Measurements from ENCODE around the gene OTX1.
"Not testable (repeated sequence)": the region's sequence is repeated elsewhere in the genome, so short reads cannot be mapped to it uniquely, and the experiment has no call there.

Gene OTX1

GRCh38 chr2:63064661-63065060, 14.0 kb downstream of the OTX1 start:
- Histone ChIP-seq H3K27me3 (ENCODE audit: control insufficient read depth, insufficient read depth, low read length) (peaks cover 94% of the 10 kb centered on the region), H3K9ac (ENCODE audit: low read depth, low read length) (no peak overlapping the region), H3K4me2 (ENCODE audit: low read length) (no peak overlapping the region), H3K4me1 (ENCODE audit: control insufficient read depth, insufficient read depth, low read length) (no peaks in the 10 kb centered on the region), H3K36me3 (ENCODE audit: insufficient read depth, low read length) (no peaks in the 10 kb centered on the region), H3K9me3 (replicated peaks; ENCODE audit: low read length) (no peaks in the 10 kb centered on the region), H3K4me3 (ENCODE audit: low read length) (no peak overlapping the region)

- Histone ChIP-seq H3K4me2 (ENCODE audit: low read length) (no peak overlapping the region), H3K36me3 (ENCODE audit: insufficient read depth, low read length) (no peaks in the 10 kb centered on the region), H3K4me3 (ENCODE audit: low read length) (no peak overlapping the region), H3K4me1 (ENCODE audit: control insufficient read depth, insufficient read depth, low read length) (no peaks in the 10 kb centered on the region), H3K27me3 (ENCODE audit: control insufficient read depth, insufficient read depth, low read length) (peaks cover 87% of the 10 kb centered on the region), H3K9ac (ENCODE audit: low read depth, low read length) (no peak overlapping the region), H3K9me3 (replicated peaks; ENCODE audit: low read length) (no peaks in the 10 kb centered on the region)
Measured at GRCh38 chr2:63066265-63066664, 15.6 kb downstream of the OTX1 start.

- Histone ChIP-seq H3K27me3 (ENCODE audit: control insufficient read depth, insufficient read depth, low read length) (peaks cover 81% of the 10 kb centered on the region), H3K4me1 (ENCODE audit: control insufficient read depth, insufficient read depth, low read length) (no peaks in the 10 kb centered on the region), H3K36me3 (ENCODE audit: insufficient read depth, low read length) (no peaks in the 10 kb centered on the region), H3K4me3 (ENCODE audit: low read length) (no peak overlapping the region), H3K9ac (ENCODE audit: low read depth, low read length) (no peak overlapping the region), H3K4me2 (ENCODE audit: low read length) (no peak overlapping the region), H3K9me3 (replicated peaks; ENCODE audit: low read length) (no peaks in the 10 kb centered on the region)
Measured at GRCh38 chr2:63066838-63067237, 16.2 kb downstream of the OTX1 start.

GRCh38 chr2:63071664-63072063, 21.0 kb downstream of the OTX1 start:
- H3K27me3 ChIP-seq (ENCODE audit: control insufficient read depth, insufficient read depth, low read length) = peaks cover 48% of the 10 kb centered on the region
- no peak overlapping the region for H3K4me2 ChIP-seq (ENCODE audit: low read length)

GRCh38 chr2:63073994-63074393, 23.4 kb downstream of the OTX1 start:
- Histone ChIP-seq H3K4me3 (ENCODE audit: low read length) (no peak overlapping the region), H3K27me3 (ENCODE audit: control insufficient read depth, insufficient read depth, low read length) (peaks cover 32% of the 10 kb centered on the region), H3K9me3 (replicated peaks; ENCODE audit: low read length) (no peaks in the 10 kb centered on the region), H3K36me3 (ENCODE audit: insufficient read depth, low read length) (no peaks in the 10 kb centered on the region), H3K4me1 (ENCODE audit: control insufficient read depth, insufficient read depth, low read length) (no peaks in the 10 kb centered on the region), H3K9ac (ENCODE audit: low read depth, low read length) (no peak overlapping the region), H3K4me2 (ENCODE audit: low read length) (no peak overlapping the region)

More at GRCh38 chr2:63071664-63072063, 21.0 kb downstream of the OTX1 start:
- Histone ChIP-seq H3K9ac (ENCODE audit: low read depth, low read length) (no peak overlapping the region), H3K4me1 (ENCODE audit: control insufficient read depth, insufficient read depth, low read length) (no peaks in the 10 kb centered on the region), H3K9me3 (replicated peaks; ENCODE audit: low read length) (no peaks in the 10 kb centered on the region), H3K4me3 (ENCODE audit: low read length) (no peak overlapping the region), H3K36me3 (ENCODE audit: insufficient read depth, low read length) (no peaks in the 10 kb centered on the region)

GRCh38 chr2:63074399-63074798, 23.8 kb downstream of the OTX1 start:
- peaks cover 28% of the 10 kb centered on the region for H3K27me3 ChIP-seq (ENCODE audit: control insufficient read depth, insufficient read depth, low read length)
- H3K9ac ChIP-seq (ENCODE audit: low read depth, low read length); H3K4me3 ChIP-seq (ENCODE audit: low read length); H3K9me3 ChIP-seq (replicated peaks; ENCODE audit: low read length); H3K4me1 ChIP-seq (ENCODE audit: control insufficient read depth, insufficient read depth, low read length); H3K4me2 ChIP-seq (ENCODE audit: low read length); H3K36me3 ChIP-seq (ENCODE audit: insufficient read depth, low read length): not testable (repeated sequence)

- Histone ChIP-seq H3K36me3 (ENCODE audit: insufficient read depth, low read length) (no peaks in the 10 kb centered on the region), H3K9ac (ENCODE audit: low read depth, low read length) (no peak overlapping the region), H3K27me3 (ENCODE audit: control insufficient read depth, insufficient read depth, low read length) (peaks cover 23% of the 10 kb centered on the region), H3K4me3 (ENCODE audit: low read length) (no peak overlapping the region), H3K4me2 (ENCODE audit: low read length) (no peak overlapping the region), H3K4me1 (ENCODE audit: control insufficient read depth, insufficient read depth, low read length) (no peaks in the 10 kb centered on the region), H3K9me3 (replicated peaks; ENCODE audit: low read length) (no peaks in the 10 kb centered on the region)
Measured at GRCh38 chr2:63078852-63079606, 28.4 kb downstream of the OTX1 start.

GRCh38 chr2:63081404-63081803, 30.8 kb downstream of the OTX1 start:
- Histone ChIP-seq H3K4me2 (ENCODE audit: low read length) (no peak overlapping the region), H3K4me1 (ENCODE audit: control insufficient read depth, insufficient read depth, low read length) (no peaks in the 10 kb centered on the region), H3K36me3 (ENCODE audit: insufficient read depth, low read length) (no peaks in the 10 kb centered on the region), H3K4me3 (ENCODE audit: low read length) (no peak overlapping the region), H3K9me3 (replicated peaks; ENCODE audit: low read length) (no peaks in the 10 kb centered on the region), H3K9ac (ENCODE audit: low read depth, low read length) (no peak overlapping the region), H3K27me3 (ENCODE audit: control insufficient read depth, insufficient read depth, low read length) (peaks cover 17% of the 10 kb centered on the region)

- no peaks in the 10 kb centered on the region for H3K9me3 ChIP-seq (replicated peaks; ENCODE audit: low read length)
- no peaks in the 10 kb centered on the region for H3K36me3 ChIP-seq (ENCODE audit: insufficient read depth, low read length)
- H3K27me3 ChIP-seq (ENCODE audit: control insufficient read depth, insufficient read depth, low read length) = peaks cover 8% of the 10 kb centered on the region
- no peaks in the 10 kb centered on the region for H3K4me1 ChIP-seq (ENCODE audit: control insufficient read depth, insufficient read depth, low read length)
- no peak overlapping the region for H3K4me3 ChIP-seq (ENCODE audit: low read length)
- no peak overlapping the region for H3K9ac ChIP-seq (ENCODE audit: low read depth, low read length)
- no peak overlapping the region for H3K4me2 ChIP-seq (ENCODE audit: low read length)
Measured at GRCh38 chr2:63086687-63087086, 36.1 kb downstream of the OTX1 start.

- no peaks in the 10 kb centered on the region for H3K4me1 ChIP-seq (ENCODE audit: control insufficient read depth, insufficient read depth, low read length)
- no peak overlapping the region for H3K9ac ChIP-seq (ENCODE audit: low read depth, low read length)
- H3K4me2 ChIP-seq (ENCODE audit: low read length) = no peak overlapping the region
- H3K9me3 ChIP-seq (replicated peaks; ENCODE audit: low read length) = no peaks in the 10 kb centered on the region
- H3K27me3 ChIP-seq (ENCODE audit: control insufficient read depth, insufficient read depth, low read length) = no peaks in the 10 kb centered on the region
- H3K36me3 ChIP-seq (ENCODE audit: insufficient read depth, low read length) = no peaks in the 10 kb centered on the region
- H3K4me3 ChIP-seq (ENCODE audit: low read length) = no peak overlapping the region
Measured at GRCh38 chr2:63092401-63092800, 41.8 kb downstream of the OTX1 start.

- no peak overlapping the region for H3K4me3 ChIP-seq (ENCODE audit: low read length)
- no peak overlapping the region for H3K9ac ChIP-seq (ENCODE audit: low read depth, low read length)
- no peak overlapping the region for H3K4me2 ChIP-seq (ENCODE audit: low read length)
- no peaks in the 10 kb centered on the region for H3K9me3 ChIP-seq (replicated peaks; ENCODE audit: low read length)
- H3K4me1 ChIP-seq (ENCODE audit: control insufficient read depth, insufficient read depth, low read length) = no peaks in the 10 kb centered on the region
- H3K36me3 ChIP-seq (ENCODE audit: insufficient read depth, low read length) = no peaks in the 10 kb centered on the region
- H3K27me3 ChIP-seq (ENCODE audit: control insufficient read depth, insufficient read depth, low read length) = no peaks in the 10 kb centered on the region
Measured at GRCh38 chr2:63092857-63093256, 42.2 kb downstream of the OTX1 start.

- Histone ChIP-seq H3K9me3 (replicated peaks; ENCODE audit: low read length) (no peaks in the 10 kb centered on the region), H3K4me1 (ENCODE audit: control insufficient read depth, insufficient read depth, low read length) (no peaks in the 10 kb centered on the region), H3K36me3 (ENCODE audit: insufficient read depth, low read length) (no peaks in the 10 kb centered on the region), H3K27me3 (ENCODE audit: control insufficient read depth, insufficient read depth, low read length) (no peaks in the 10 kb centered on the region), H3K4me2 (ENCODE audit: low read length) (no peak overlapping the region), H3K9ac (ENCODE audit: low read depth, low read length) (no peak overlapping the region), H3K4me3 (ENCODE audit: low read length) (no peak overlapping the region)
Measured at GRCh38 chr2:63093502-63093901, 42.9 kb downstream of the OTX1 start.
